HCT116 (cell line): Measurements from ENCODE around the gene P2RX3. TPM values are rescaled to one million over a fixed set of nuclear protein-coding genes. Genes with fewer than 3 reads are reported as not detected.

Source experiments
- ATAC-seq: fragments of 200-7000 bp; cut with Tn5 transposase; 2 replicates; pipeline ENCODE4 v1.9.1; 2020; ENCODE audit warnings: mild to moderate bottlenecking, moderate library complexity
- BruUV-seq: library from RNA; stranded (reverse); fragments of 400-500 nt; replicated peaks from 2 replicates; lab custom pipeline; 2021; lab: Mats Ljungman, UMichigan
- CTCF ChIA-PET: fragments of 300-600 bp; sonication (Branson Sonifier 250); formaldehyde crosslinking; loops from one replicate; lab custom pipeline; 2021; ENCODE audit warnings: antibody characterized with exemption; lab: Charles Lee
- POLR2A ChIA-PET: fragments of 300-600, 350-600 bp; sonication (Branson Sonifier 250); formaldehyde crosslinking; loops from one replicate; lab custom pipeline; 2021; ENCODE audit warnings: antibody characterized with exemption; lab: Charles Lee
- RAD21 ChIA-PET, 2 experiments: fragments of 300-600 bp; sonication (Branson Sonifier 250); formaldehyde crosslinking; loops; one replicate each; lab custom pipeline; 2023; ENCODE audit warnings: low total read pairs in 2 of 2; ENCODE audit not compliant: uncharacterized antibody in 2 of 2, unreplicated experiment in 2 of 2, low non-redundant PET in 1 of 2; lab: Charles Lee
- DNase-seq: peaks from one replicate; pipeline ENCODE4 v3.0.0-alpha.2; 2010; ENCODE audit warnings: low read depth, low spot score
- H2AFZ ChIP-seq: fragments of 200-600 bp; shearing (Covaris generic), sonication (generic); 2 replicates; pipeline ENCODE4 v1.6.1; 2017; ENCODE audit warnings: low read depth, mixed run types, mixed read lengths, antibody characterized with exemption, low read length; ENCODE audit not compliant: poor library complexity, severe bottlenecking
- H3K27ac ChIP-seq: 2 replicates; pipeline ENCODE4 v1.5.1; 2012; ENCODE audit warnings: low read depth, low read length
- H3K27me3 ChIP-seq: fragments of 200-600 bp; sonication (generic); 2 replicates; pipeline ENCODE4 v1.6.1; 2016; ENCODE audit warnings: mixed run types, low read length, mixed read lengths; ENCODE audit not compliant: insufficient read depth
- H3K36me3 ChIP-seq, 2 experiments: fragments of 200-500 bp in 1 of 2; fragments of 200-600 bp in 1 of 2; sonication (Bioruptor generic) in 1 of 2; sonication (generic) in 1 of 2; 2 replicates each; pipeline versions ENCODE4 v1.5.1 to v1.6.1; 2014 to 2016; ENCODE audit warnings: low read length in 2 of 2, inconsistent platforms in 1 of 2, mixed read lengths in 1 of 2, mixed run types in 1 of 2; ENCODE audit not compliant: insufficient read depth in 2 of 2, control insufficient read depth in 1 of 2
- H3K4me1 ChIP-seq, 2 experiments: fragments of 200-600 bp in 1 of 2; sonication (generic) in 1 of 2; 2 replicates each; pipeline versions ENCODE4 v1.5.1 to v1.6.1; 2012 to 2017; ENCODE audit warnings: low read length in 2 of 2, inconsistent platforms in 1 of 2, mild to moderate bottlenecking in 1 of 2, mixed read lengths in 1 of 2, mixed run types in 1 of 2, moderate library complexity in 1 of 2; ENCODE audit not compliant: insufficient read depth in 2 of 2, control insufficient read depth in 1 of 2
- H3K4me2 ChIP-seq: fragments of 200-600 bp; sonication (generic); 2 replicates; pipeline ENCODE4 v1.6.1; 2017; ENCODE audit warnings: mixed run types, low read length, mixed read lengths
- H3K4me3 ChIP-seq, 2 experiments: fragments of 200-600 bp in 1 of 2; sonication (generic) in 1 of 2; replicated peaks in 1 of 2; 2 replicates each; pipeline ENCODE4 v1.5.1; 2011 to 2016; ENCODE audit warnings: low read length in 2 of 2, control low read depth in 1 of 2, low read depth in 1 of 2, mild to moderate bottlenecking in 1 of 2, mixed read lengths in 1 of 2, mixed run types in 1 of 2
- H3K79me2 ChIP-seq: fragments of 200-600 bp; sonication (generic); 2 replicates; pipeline ENCODE4 v1.6.1; 2017; ENCODE audit warnings: mild to moderate bottlenecking, mixed run types, low read length, moderate library complexity, mixed read lengths; ENCODE audit not compliant: insufficient read depth
- H3K9ac ChIP-seq: fragments of 200-600 bp; sonication (generic); 2 replicates; pipeline ENCODE4 v1.6.1; 2016; ENCODE audit warnings: low read length, mixed read lengths
- H3K9me2 ChIP-seq: fragments of 200-600 bp; sonication (generic), shearing (Covaris generic); 2 replicates; pipeline ENCODE4 v1.6.1; 2017; ENCODE audit warnings: mixed run types, mild to moderate bottlenecking, moderate library complexity; ENCODE audit not compliant: insufficient read depth
- H3K9me3 ChIP-seq, 2 experiments: fragments of 200-500 bp in 1 of 2; fragments of 200-600 bp in 1 of 2; sonication (Bioruptor generic) in 1 of 2; sonication (generic) in 1 of 2; 2 replicates each; pipeline ENCODE4 v1.6.1; 2014 to 2017; ENCODE audit warnings: low read length in 2 of 2, mixed read lengths in 2 of 2, inconsistent platforms in 1 of 2, low read depth in 1 of 2, mild to moderate bottlenecking in 1 of 2, mixed run types in 1 of 2, moderate library complexity in 1 of 2; ENCODE audit not compliant: control insufficient read depth in 1 of 2, insufficient read depth in 1 of 2
- H4K20me1 ChIP-seq: fragments of 200-600 bp; sonication (generic), shearing (Covaris generic); 2 replicates; pipeline ENCODE4 v1.6.1; 2017; ENCODE audit warnings: mixed run types, mild to moderate bottlenecking, moderate library complexity; ENCODE audit not compliant: insufficient read depth
- CBX3 ChIP-seq: IDR thresholded peaks from 2 replicates; pipeline ENCODE4 v1.6.1; 2012; ENCODE audit warnings: low read depth
- EGR1 ChIP-seq: IDR thresholded peaks from 2 replicates; pipeline ENCODE4 v1.6.1; 2012; ENCODE audit warnings: low read depth
- ELF1 ChIP-seq: IDR thresholded peaks from 2 replicates; pipeline ENCODE4 v1.6.1; 2012; ENCODE audit warnings: low read depth, borderline replicate concordance
- EZH2phosphoT487 ChIP-seq: fragments of 200-600 bp; IDR thresholded peaks from 2 replicates; pipeline ENCODE4 v1.6.1; 2018; ENCODE audit warnings: antibody characterized with exemption, borderline replicate concordance
- FOSL1 ChIP-seq: IDR thresholded peaks from 2 replicates; pipeline ENCODE4 v1.6.1; 2012; ENCODE audit warnings: low read depth
- POLR2AphosphoS5 ChIP-seq: IDR thresholded peaks from 2 replicates; pipeline ENCODE4 v1.6.1; 2011; ENCODE audit warnings: mild to moderate bottlenecking, low read depth, low read length, moderate library complexity
- TCF7L2 ChIP-seq: IDR thresholded peaks from 2 replicates; pipeline ENCODE4 v1.7.0; 2011; ENCODE audit warnings: borderline replicate concordance, inconsistent platforms; ENCODE audit not compliant: insufficient read depth, insufficient read length; ENCODE audit errors: extremely low read depth
- intact Hi-C: fragments of 100-400 bp; cut with micrococcal nuclease; formaldehyde crosslinking; loops from 2 replicates; pipeline ENCODE4 v1.10.0; 2022
- total RNA-seq: library from RNA; stranded (reverse); gene quantifications from one replicate; pipeline ENCODE4 v1.2.1, GENCODE V29; 2021; ENCODE audit not compliant: unreplicated experiment
- TF ChIP-seq, protein P1 (sequence below): IDR thresholded peaks from 2 replicates; pipeline ENCODE4 v1.6.1; 2011; ENCODE audit warnings: mild to moderate bottlenecking, low read length, moderate library complexity; ENCODE audit not compliant: insufficient replicate concordance; ENCODE audit errors: extremely low read depth
- TF ChIP-seq, protein P2 (sequence below): IDR thresholded peaks from 2 replicates; pipeline ENCODE4 v1.6.1; 2012

P2RX3 gene
- total RNA-seq, 1 experiment from 2014 or later: not detected

DNA sequence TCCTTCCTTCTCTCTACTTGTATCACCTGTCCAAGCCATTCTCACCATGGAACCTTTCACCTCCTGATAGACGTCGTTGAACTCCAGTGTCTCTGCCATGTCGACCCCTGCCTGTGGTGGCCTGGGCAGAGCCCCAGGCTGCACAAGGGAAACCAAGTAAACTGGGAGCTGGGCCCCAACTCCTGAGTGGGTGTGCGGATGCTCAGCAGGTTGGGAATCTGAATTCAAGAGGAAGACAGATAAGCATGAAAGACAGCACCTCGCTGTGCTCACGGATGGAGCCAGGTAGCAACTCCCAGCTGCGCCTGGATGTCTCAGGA is 3.2 kb upstream of the P2RX3 start:
- peak overlapping the region; percentile 79 to 96 for H3K4me3 ChIP-seq
- H3K9ac ChIP-seq: peak overlapping the region; percentile 92
- no peaks in the 10 kb centered on the region for H3K9me3 ChIP-seq
- H3K79me2 ChIP-seq: peaks cover 56% of the 10 kb centered on the region
- H3K9me2 ChIP-seq: no peaks in the 10 kb centered on the region
- H4K20me1 ChIP-seq: no peaks in the 10 kb centered on the region
- H3K36me3 ChIP-seq: peaks cover 21 to 46% of the 10 kb centered on the region in 2 experiments; a peak in 3 of 4 replicates
- CTCF ChIA-PET: interaction anchor here (1.1 to 1.6 kb wide), 4 partner anchors 10 to 310 kb away, joined by 3 to 5 read pairs (median 4); partner anchors contain the start of gene TNKS1BP1
- peak overlapping the region; percentile 61 for H3K27ac ChIP-seq
- H3K4me2 ChIP-seq: peak overlapping the region; percentile 98
- BruUV-seq: no TSS peak
- peaks cover 8 to 20% of the 10 kb centered on the region in 2 experiments; a peak in 3 of 4 replicates for H3K4me1 ChIP-seq
- ATAC-seq (peak; percentile 5; the same call in 1 of the 2 replicates), DNase-seq (no peak)
- RAD21 ChIA-PET: no interaction called here
- intact Hi-C loops: loop anchor here (1.0 kb wide), 1 partner anchor 10 kb away; no protein-coding TSS in a partner anchor
- H2AFZ ChIP-seq: no peak overlapping the region
- POLR2A ChIA-PET: interaction anchor here (1.2 to 2.6 kb wide), 2 partner anchors 10 to 15 kb away, joined by 3 to 17 read pairs; partner anchors contain the start of gene TNKS1BP1
- TF ChIP-seq, protein P1, sequence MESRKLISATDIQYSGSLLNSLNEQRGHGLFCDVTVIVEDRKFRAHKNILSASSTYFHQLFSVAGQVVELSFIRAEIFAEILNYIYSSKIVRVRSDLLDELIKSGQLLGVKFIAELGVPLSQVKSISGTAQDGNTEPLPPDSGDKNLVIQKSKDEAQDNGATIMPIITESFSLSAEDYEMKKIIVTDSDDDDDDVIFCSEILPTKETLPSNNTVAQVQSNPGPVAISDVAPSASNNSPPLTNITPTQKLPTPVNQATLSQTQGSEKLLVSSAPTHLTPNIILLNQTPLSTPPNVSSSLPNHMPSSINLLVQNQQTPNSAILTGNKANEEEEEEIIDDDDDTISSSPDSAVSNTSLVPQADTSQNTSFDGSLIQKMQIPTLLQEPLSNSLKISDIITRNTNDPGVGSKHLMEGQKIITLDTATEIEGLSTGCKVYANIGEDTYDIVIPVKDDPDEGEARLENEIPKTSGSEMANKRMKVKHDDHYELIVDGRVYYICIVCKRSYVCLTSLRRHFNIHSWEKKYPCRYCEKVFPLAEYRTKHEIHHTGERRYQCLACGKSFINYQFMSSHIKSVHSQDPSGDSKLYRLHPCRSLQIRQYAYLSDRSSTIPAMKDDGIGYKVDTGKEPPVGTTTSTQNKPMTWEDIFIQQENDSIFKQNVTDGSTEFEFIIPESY: no peak
- no peak for TF ChIP-seq CBX3
- no peak for TF ChIP-seq EZH2phosphoT487
- no peak for TF ChIP-seq FOSL1
- TF ChIP-seq TCF7L2: no peak
- TF ChIP-seq EGR1: no peak
- TF ChIP-seq ELF1: no peak
- TF ChIP-seq, protein P2, sequence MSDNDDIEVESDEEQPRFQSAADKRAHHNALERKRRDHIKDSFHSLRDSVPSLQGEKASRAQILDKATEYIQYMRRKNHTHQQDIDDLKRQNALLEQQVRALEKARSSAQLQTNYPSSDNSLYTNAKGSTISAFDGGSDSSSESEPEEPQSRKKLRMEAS: no peak
- TF ChIP-seq POLR2AphosphoS5: no peak
- no peaks in the 10 kb centered on the region for H3K27me3 ChIP-seq
